Astrocyte (in vitro differentiated cells and primary cell): ENCODE measurements around the gene CABLES2.

Experiments
- CTCF ChIP-seq: IDR thresholded peaks from 2 replicates; pipeline ENCODE4 v1.5.1; 2011; ENCODE audit warnings: low read depth, mild to moderate bottlenecking, inconsistent platforms, low read length, moderate library complexity; ENCODE audit not compliant: insufficient read depth
- EZH2 ChIP-seq: IDR thresholded peaks from 2 replicates; pipeline ENCODE4 v1.6.1; 2012; ENCODE audit warnings: mild to moderate bottlenecking, low read length, inconsistent platforms; ENCODE audit not compliant: insufficient read depth

DNA sequence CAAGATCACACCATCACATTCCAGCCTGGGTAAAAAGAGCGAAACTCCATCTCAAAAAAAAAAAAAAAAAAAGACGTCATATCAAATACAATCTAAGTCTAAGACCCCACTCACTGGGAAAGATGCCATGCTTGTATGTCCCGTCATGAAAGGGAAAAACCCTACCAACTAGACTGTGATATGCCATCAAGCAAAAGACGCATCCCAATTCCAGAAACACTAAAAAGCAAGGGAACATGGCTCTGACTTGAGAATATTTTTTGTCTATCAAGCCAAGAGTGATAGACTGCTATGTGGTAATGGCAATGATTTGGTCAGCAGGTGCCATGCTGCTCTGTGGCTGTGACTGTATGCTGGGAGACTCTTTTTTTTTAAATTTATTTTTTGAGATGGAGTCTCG is 63.0 kb downstream of the CABLES2 start:
- TF ChIP-seq CTCF (no peak), EZH2 (no peak)
